BLaER1 treated with 17β-estradiol and CSF1 and Interleukin-3, amounts not matched to agents 10 nM and 100 nM (cell line): ENCODE data around the gene ZRSR2.

Source experiments
- H3K27ac ChIP-seq, 11 experiments: shearing (Covaris generic); formaldehyde crosslinking; 2 replicates each; pipeline ENCODE4 v1.8.1; 2022
- H3K27me3 ChIP-seq, 11 experiments: shearing (Covaris generic); formaldehyde crosslinking; 2 replicates each; pipeline ENCODE4 v1.8.1; 2022
- H3K36me3 ChIP-seq, 11 experiments: shearing (Covaris generic); formaldehyde crosslinking; 2 replicates each; pipeline ENCODE4 v1.8.1; 2022
- H3K4me1 ChIP-seq, 10 experiments: shearing (Covaris generic); formaldehyde crosslinking; 2 replicates each; pipeline ENCODE4 v1.8.1; 2022
- H3K4me2 ChIP-seq, 11 experiments: shearing (Covaris generic); formaldehyde crosslinking; 2 replicates each; pipeline ENCODE4 v1.8.1; 2022
- H3K4me3 ChIP-seq, 10 experiments: shearing (Covaris generic); formaldehyde crosslinking; 2 replicates each; pipeline ENCODE4 v1.8.1; 2022
- H3K9ac ChIP-seq, 11 experiments: shearing (Covaris generic); formaldehyde crosslinking; 2 replicates each; pipeline ENCODE4 v1.8.1; 2022
- H3K9me3 ChIP-seq, 11 experiments: shearing (Covaris generic); formaldehyde crosslinking; replicated peaks in 1 of 11; 2 replicates each; pipeline ENCODE4 v1.8.1; 2022
- H4K20me1 ChIP-seq, 11 experiments: shearing (Covaris generic); formaldehyde crosslinking; 2 replicates each; pipeline ENCODE4 v1.8.1; 2022
- Cebpa-rat ChIP-seq, 11 experiments: shearing (Covaris generic); IDR thresholded peaks; 2 replicates each; pipeline ENCODE4 v1.8.1; 2022

Gene ZRSR2

DNA sequence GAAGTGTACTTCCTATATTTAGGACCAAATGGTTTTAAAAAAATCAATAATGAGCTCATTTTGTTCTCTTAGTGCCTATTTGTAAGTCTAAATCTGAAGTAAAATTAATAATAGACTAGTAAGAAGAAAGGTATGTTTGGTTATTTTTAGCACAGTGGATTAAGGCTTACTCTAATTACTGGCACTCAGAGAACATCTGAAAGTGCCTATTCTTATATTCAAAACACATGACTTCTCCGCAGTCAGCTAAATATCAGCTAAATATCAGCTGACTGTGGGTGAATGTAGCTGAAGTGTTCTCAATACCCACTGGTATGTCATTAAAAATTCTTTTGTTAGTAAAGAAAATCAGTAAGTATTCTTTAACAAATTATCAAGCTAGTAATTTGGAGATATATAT is 58.3 kb downstream of the ZRSR2 start:
- peaks cover 0 to 51% (median 4%) of the 10 kb centered on the region in 10 experiments; a peak in 11 of 20 replicates for H3K4me1 ChIP-seq
- peak overlapping the region in 1 of 11 experiments; percentile 40; a peak in 1 of 22 replicates for H3K27ac ChIP-seq
- H3K9me3 ChIP-seq: peaks cover 0 to 2% (median 0%) of the 10 kb centered on the region in 11 experiments; a peak in 1 of 22 replicates
- peak overlapping the region in 2 of 11 experiments; percentile 32 to 68; a peak in 3 of 22 replicates for H3K4me2 ChIP-seq
- H3K27me3 ChIP-seq: peaks cover 99 to 100% (median 100%) of the 10 kb centered on the region in 11 experiments
- H3K36me3 ChIP-seq: peaks cover 4 to 62% (median 31%) of the 10 kb centered on the region in 11 experiments; a peak in 17 of 22 replicates
- no peak for TF ChIP-seq Cebpa-rat (IDR thresholded peaks at IDR 0.05)
- no peak overlapping the region for H3K4me3 ChIP-seq
- H3K9ac ChIP-seq: peak overlapping the region in 1 of 11 experiments; percentile 10; a peak in 1 of 22 replicates
- peaks cover 22 to 92% (median 44%) of the 10 kb centered on the region in 11 experiments; a peak in 20 of 22 replicates for H4K20me1 ChIP-seq

DNA sequence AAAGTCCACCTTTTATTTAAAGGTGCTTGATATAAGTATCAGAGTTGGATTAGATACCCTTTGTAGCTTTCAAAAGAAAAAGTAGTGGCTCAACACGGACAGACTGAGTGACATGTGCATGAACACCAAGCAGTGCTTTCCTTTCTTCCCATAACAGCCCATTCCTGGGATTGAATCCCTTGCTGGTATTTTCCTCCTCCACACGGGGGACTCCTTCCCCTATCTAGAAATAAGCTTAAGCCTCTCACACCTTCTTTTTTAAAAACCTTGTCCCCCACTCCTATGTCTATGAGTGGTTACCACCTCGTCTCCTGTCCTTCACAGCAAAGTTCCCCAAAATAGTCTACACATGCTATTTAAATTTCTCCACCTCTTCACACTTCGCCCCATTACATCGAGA is 59.3 kb downstream of the ZRSR2 start:
- peaks cover 0 to 52% (median 25%) of the 10 kb centered on the region in 11 experiments; a peak in 16 of 22 replicates for H3K36me3 ChIP-seq

DNA sequence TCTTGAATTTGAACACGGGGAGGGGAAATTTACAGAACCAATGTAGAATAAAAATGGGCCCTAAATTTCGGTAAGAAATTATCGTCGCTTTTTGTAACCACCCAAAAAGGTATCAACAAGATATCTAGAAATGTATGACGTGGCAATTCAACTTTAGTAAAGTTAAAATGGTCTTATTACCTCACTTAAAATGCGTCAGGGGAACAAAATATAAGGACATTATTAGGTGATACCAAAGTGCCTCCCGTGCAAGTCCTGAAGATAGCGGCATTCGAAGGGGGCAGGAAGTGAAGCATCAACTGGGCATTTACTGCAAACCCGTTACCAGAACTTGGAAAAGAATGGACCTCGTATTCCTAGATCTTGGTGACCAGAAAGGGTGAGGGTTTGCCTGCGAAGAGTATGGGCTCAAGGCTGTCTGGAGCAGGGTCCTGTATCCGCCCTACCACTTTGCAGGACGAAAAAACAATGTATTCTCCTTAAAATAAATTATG is 63.3 kb downstream of the ZRSR2 start:
- Histone ChIP-seq H3K9me3 (peaks cover 0 to 13% (median 0%) of the 10 kb centered on the region in 11 experiments; a peak in 3 of 22 replicates), H4K20me1 (peaks cover 11 to 47% (median 35%) of the 10 kb centered on the region in 11 experiments; a peak in 20 of 22 replicates), H3K9ac (peak overlapping the region; percentile 82 to 93 (median 86)), H3K4me3 (peak overlapping the region; percentile 53 to 81 (median 72)), H3K27me3 (peaks cover 90 to 100% (median 96%) of the 10 kb centered on the region in 11 experiments), H3K27ac (peak overlapping the region; percentile 70 to 96 (median 92)), H3K4me1 (peaks cover 14 to 46% (median 21%) of the 10 kb centered on the region in 10 experiments), H3K36me3 (peaks cover 0 to 17% (median 9%) of the 10 kb centered on the region in 11 experiments; a peak in 10 of 22 replicates), H3K4me2 (peak overlapping the region; percentile 68 to 96 (median 84))
- TF ChIP-seq Cebpa-rat (IDR thresholded peaks at IDR 0.05): no peak

More for the DNA sequence above, 59.3 kb downstream of the ZRSR2 start:
- no peak for TF ChIP-seq Cebpa-rat (IDR thresholded peaks at IDR 0.05)
- H3K9me3 ChIP-seq: peaks cover 0 to 5% (median 0%) of the 10 kb centered on the region in 11 experiments; a peak in 1 of 22 replicates
- H3K9ac ChIP-seq: no peak overlapping the region
- H4K20me1 ChIP-seq: peaks cover 19 to 83% (median 47%) of the 10 kb centered on the region in 11 experiments; a peak in 20 of 22 replicates
- H3K4me3 ChIP-seq: no peak overlapping the region
- H3K27ac ChIP-seq: 0 out of 22 replicates have a peak overlapping the region, but pooled peaks of 1 of the 11 experiments have one; percentile 40
- peak overlapping the region in 3 of 11 experiments; percentile 32 to 80 (median 68); a peak in 5 of 22 replicates for H3K4me2 ChIP-seq
- H3K27me3 ChIP-seq: peaks cover 97 to 100% (median 99%) of the 10 kb centered on the region in 11 experiments
- H3K4me1 ChIP-seq: peaks cover 0 to 51% (median 10%) of the 10 kb centered on the region in 10 experiments; a peak in 12 of 20 replicates

DNA sequence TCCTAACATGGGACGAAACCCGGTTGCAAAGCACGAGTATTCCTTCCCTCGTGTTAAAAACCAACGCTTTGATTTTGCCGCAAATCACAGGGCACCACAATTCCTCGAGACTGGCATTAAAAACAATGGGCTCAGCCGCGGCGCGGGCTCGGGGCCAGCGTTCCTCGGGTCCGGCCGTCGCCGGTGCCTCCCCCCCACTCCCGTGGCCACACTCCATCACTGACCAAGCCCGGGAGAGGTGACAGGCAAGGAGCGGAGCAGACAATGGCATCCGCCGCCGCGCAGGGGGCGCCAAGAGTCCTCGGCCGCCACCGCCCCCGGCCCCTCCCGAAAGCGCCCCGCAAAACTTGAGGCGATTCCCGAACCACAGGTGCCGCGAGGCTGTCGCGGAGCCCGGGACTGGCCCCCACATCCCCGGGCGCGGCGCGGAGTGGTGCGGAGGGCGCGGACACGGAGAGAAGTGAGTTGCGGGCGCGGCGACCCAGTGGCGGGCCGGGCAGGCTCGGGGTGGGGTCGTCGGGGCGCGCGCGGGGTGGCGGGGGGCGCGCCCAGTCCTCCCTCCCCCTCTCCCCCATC is 63.9 kb downstream of the ZRSR2 start:
- H4K20me1 ChIP-seq: peaks cover 11 to 41% (median 34%) of the 10 kb centered on the region in 11 experiments; a peak in 20 of 22 replicates
- no peak for TF ChIP-seq Cebpa-rat (IDR thresholded peaks at IDR 0.05)
- peak overlapping the region; percentile 53 to 81 (median 72) for H3K4me3 ChIP-seq
- H3K9ac ChIP-seq: peak overlapping the region; percentile 82 to 93 (median 86)
- peaks cover 0 to 13% (median 0%) of the 10 kb centered on the region in 11 experiments; a peak in 4 of 22 replicates for H3K9me3 ChIP-seq
- H3K4me1 ChIP-seq: peaks cover 14 to 44% (median 21%) of the 10 kb centered on the region in 10 experiments
- H3K4me2 ChIP-seq: peak overlapping the region; percentile 68 to 96 (median 84)
- peaks cover 0 to 16% (median 9%) of the 10 kb centered on the region in 11 experiments; a peak in 9 of 22 replicates for H3K36me3 ChIP-seq
- H3K27me3 ChIP-seq: peaks cover 90 to 100% (median 96%) of the 10 kb centered on the region in 11 experiments
- peak overlapping the region; percentile 70 to 96 (median 92) for H3K27ac ChIP-seq

DNA sequence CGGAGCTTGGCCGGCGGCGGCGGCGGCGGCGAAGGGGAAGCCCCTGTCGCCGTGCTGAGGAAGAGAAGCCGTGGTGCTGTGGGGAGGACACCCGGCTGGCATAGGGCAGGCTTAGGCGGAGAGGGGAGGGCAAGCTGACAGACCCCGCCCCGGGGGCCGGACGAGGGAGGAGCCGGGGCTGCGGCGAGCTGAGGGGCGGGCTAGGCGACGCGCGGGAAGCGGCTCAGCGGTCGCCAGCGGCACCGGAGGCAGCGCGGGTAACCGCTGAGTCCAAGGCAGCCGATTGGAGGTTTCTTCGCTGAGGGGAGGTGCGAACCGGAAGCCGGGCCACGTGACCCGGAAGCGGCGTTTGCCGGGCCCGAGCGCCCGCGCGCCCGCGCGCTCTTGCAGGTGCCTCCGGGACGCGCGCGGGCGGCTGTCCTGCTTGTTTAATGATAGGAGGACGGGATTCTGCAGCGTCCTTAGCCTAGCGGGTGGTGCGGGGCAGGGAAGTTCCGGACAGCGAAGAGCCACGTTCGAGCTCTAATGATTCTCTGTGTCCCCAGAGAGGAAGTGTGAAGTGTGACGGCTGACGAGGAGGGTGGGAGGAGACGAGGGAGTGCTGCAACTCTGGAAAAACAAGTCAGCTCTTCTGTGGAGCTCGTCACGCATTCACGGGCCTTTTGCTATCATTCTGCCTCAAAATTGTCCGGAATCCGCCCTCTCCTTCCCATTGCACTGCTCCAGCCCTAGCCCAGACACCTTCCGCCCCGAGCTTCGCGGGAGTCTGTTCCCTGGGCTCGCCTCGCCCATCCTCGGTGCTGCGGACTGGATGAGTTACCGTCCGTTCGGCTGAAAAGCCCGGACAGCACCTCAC is 64.7 kb downstream of the ZRSR2 start, which contains the start of gene AP1S2:
AP1S2 (minus strand) TSS at position 102 of the 856 bp plus-strand sequence. CDS start 2,289 bp downstream, outside the sequence.
- H3K27me3 ChIP-seq: peaks cover 86 to 97% (median 92%) of the 10 kb centered on the region in 11 experiments
- peaks cover 10 to 34% (median 26%) of the 10 kb centered on the region in 11 experiments; a peak in 20 of 22 replicates for H4K20me1 ChIP-seq
- peak within 1 kb of the TSS; percentile 83 to 96 (median 92) for H3K27ac ChIP-seq
- H3K4me1 ChIP-seq: peaks cover 14 to 38% (median 19%) of the 10 kb centered on the region in 10 experiments
- H3K9ac ChIP-seq: peak within 1 kb of the TSS; percentile 82 to 93 (median 86)
- peak within 1 kb of the TSS; percentile 53 to 81 (median 72) for H3K4me3 ChIP-seq
- no peak for TF ChIP-seq Cebpa-rat (IDR thresholded peaks at IDR 0.05)
- peak within 1 kb of the TSS; percentile 82 to 96 (median 91) for H3K4me2 ChIP-seq
- peaks cover 0 to 14% (median 9%) of the 10 kb centered on the region in 11 experiments; a peak in 7 of 22 replicates for H3K36me3 ChIP-seq
- peaks cover 0 to 13% (median 0%) of the 10 kb centered on the region in 11 experiments; a peak in 4 of 22 replicates for H3K9me3 ChIP-seq

DNA sequence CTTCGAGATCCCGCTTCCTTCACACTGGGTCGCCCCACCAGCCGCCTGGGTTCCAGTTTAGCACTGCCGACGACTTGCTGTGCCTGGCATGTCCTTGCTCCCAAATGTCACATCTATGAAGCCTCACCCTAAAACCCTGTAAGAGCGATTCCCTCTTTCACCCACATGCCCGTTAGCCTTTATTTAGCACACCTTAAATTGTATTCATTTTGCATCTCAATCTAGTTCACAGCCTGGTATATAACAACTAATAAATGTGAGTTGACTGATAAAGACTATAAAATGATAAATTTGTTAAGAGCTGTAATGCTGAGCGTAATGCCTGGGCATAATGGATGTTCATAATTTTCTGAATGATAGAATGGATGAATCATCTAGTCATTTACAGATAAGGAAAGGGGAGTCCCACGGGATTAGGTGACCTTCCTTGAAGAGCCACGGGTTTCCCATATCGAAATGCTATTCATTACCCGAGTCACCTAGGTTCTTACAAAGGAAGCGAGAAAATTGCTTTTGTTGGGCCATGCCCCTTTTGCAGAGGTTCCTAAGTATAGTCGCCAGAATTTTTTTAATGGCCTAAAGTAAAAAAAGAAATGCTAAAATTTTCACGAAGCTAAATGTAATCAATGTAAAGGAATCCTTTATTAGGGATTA is 65.4 kb downstream of the ZRSR2 start:
- Histone ChIP-seq H3K36me3 (peaks cover 0 to 7% (median 3%) of the 10 kb centered on the region in 11 experiments; a peak in 4 of 22 replicates), H3K4me1 (peaks cover 12 to 30% (median 19%) of the 10 kb centered on the region in 10 experiments), H4K20me1 (peaks cover 2 to 26% (median 18%) of the 10 kb centered on the region in 11 experiments; a peak in 19 of 22 replicates), H3K27me3 (peaks cover 79 to 90% (median 85%) of the 10 kb centered on the region in 11 experiments), H3K4me3 (peak overlapping the region; percentile 53 to 81 (median 72)), H3K9me3 (peaks cover 0 to 14% (median 2%) of the 10 kb centered on the region in 11 experiments; a peak in 11 of 22 replicates), H3K4me2 (peak overlapping the region; percentile 71 to 96 (median 91)), H3K9ac (peak overlapping the region; percentile 82 to 93 (median 86)), H3K27ac (peak overlapping the region; percentile 83 to 96 (median 92))
- TF ChIP-seq Cebpa-rat (IDR thresholded peaks at IDR 0.05): no peak

DNA sequence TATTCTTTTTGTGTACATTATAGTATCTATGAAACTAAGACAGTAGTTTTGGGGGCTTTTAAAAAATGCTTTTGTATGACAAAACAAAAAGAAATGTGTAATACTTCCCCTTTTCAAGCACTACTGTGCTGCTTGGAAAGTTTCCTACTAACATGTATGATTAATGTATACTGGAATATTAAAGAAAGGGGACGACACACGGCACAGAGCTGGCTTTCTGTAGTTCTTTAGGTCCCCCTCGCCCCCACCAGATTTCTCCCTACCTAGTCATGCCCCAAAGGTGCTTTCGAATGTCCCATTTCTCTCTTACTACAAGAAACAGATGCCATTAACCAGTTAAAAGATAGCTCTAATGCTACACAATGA is 65.9 kb downstream of the ZRSR2 start:
- TF ChIP-seq Cebpa-rat (IDR thresholded peaks at IDR 0.05): no peak
- peak overlapping the region; percentile 82 to 93 (median 86) for H3K9ac ChIP-seq
- H3K9me3 ChIP-seq: peaks cover 5 to 19% (median 7%) of the 10 kb centered on the region in 11 experiments; a peak in 16 of 22 replicates
- H3K4me2 ChIP-seq: peak overlapping the region; percentile 71 to 96 (median 91)
- peaks cover 0 to 23% (median 16%) of the 10 kb centered on the region in 11 experiments; a peak in 14 of 22 replicates for H4K20me1 ChIP-seq
- peaks cover 0 to 4% (median 0%) of the 10 kb centered on the region in 11 experiments; a peak in 2 of 22 replicates for H3K36me3 ChIP-seq
- H3K4me3 ChIP-seq: peak overlapping the region; percentile 53 to 81 (median 72); a peak in 15 of 20 replicates
- H3K27me3 ChIP-seq: peaks cover 78 to 90% (median 85%) of the 10 kb centered on the region in 11 experiments
- peak overlapping the region; percentile 83 to 96 (median 92) for H3K27ac ChIP-seq
- peaks cover 12 to 28% (median 17%) of the 10 kb centered on the region in 10 experiments; a peak in 19 of 20 replicates for H3K4me1 ChIP-seq
